Activated gamma-delta T cell (primary cell): Measurements from ENCODE around the gene NDUFS6.

Experiments used
- DNase-seq: peaks from one replicate; lab custom pipeline; 2025; lab: John Stamatoyannopoulos, UW

Gene NDUFS6

DNA sequence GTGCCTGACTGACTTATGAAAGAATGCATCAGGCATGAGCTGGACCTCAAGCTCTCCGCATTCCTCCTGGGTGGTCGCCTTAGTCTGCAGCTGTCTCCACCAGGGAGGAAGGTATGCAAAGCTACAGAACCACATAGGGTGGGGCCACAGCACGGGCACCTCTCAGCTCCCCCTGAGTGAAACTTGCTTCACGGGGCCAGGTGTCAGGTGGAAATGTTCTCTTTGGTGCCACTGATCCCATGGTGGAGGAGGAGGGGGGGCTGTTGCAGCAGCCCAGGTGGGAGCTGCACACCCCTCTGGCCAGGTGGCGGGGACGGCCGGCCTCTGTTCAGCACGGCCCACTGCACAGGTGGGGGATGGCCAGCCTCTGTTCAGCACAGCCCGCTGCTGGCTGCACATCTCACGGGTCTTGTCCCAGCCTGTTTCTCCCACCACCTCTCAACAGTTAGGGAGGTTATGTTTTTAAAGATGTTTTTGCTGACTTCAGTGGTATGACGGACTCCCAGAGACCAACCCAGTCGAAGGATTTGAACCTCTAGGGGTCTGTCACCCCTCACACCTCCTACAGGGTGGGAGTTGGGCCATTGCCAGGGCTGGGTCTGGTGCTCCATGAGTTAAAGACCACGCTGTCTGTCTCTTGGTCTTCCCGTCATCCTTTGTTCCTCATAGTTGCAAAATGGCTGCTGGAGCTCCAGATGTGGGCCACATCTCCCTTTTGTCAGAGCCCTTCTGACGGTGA is 35.9 kb upstream of the NDUFS6 start:
- DNase-seq, result no peak

DNA sequence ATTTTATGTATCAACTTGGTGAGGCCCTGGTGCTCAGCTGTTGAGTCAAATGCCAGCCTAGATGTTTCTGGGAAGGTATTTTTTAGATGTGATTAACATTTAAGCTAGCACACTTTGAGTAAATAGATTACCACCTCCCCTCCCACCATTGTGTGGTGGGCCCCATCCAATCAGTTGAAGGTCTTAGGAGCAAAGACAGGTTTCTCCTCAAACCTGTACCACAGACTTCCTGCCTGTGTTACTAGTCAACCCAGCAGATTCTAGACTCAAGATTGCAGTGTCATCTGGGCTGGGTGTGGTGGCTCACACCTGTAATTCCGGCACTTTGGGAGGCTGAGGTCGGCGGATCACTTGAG is 35.3 kb upstream of the NDUFS6 start:
- DNase-seq, result no peak

DNA sequence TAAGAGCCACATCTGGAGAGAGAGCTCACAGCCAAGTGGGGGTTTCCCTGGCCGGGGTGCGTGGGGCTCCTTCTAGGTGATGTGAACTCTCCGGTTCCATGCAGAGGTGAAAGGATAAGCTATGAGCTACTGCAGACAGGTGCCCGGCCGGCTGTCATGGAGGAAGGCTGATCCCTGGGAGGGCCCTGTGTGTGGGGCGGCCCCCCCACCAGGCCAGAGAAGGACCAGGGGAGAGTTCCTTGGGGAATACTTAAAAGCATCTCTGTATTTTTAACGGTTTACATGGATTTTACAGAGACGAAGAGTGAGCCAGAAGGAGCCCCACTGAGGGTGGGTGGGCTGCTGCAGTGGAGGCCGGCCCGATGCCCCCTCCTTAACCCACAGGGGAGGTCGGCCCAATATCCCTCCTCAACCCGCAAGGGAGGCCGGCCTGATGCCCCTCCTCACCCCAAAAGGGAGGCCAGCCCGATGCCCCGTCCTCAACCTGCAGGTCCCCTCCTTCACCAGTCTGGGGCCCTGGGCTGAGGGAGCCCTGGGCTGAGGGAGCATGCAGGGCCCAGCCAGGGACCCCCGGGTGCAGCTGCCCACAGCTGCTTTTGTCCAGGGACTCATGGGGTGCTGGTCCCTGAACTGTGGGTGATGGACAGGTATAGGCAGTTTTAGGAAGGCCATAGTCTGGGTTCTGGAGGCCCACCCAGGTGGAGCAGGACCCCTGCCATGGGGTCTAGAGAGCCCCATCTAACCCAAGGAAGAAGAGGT is 33.5 kb upstream of the NDUFS6 start:
- DNase-seq, result no peak

DNA sequence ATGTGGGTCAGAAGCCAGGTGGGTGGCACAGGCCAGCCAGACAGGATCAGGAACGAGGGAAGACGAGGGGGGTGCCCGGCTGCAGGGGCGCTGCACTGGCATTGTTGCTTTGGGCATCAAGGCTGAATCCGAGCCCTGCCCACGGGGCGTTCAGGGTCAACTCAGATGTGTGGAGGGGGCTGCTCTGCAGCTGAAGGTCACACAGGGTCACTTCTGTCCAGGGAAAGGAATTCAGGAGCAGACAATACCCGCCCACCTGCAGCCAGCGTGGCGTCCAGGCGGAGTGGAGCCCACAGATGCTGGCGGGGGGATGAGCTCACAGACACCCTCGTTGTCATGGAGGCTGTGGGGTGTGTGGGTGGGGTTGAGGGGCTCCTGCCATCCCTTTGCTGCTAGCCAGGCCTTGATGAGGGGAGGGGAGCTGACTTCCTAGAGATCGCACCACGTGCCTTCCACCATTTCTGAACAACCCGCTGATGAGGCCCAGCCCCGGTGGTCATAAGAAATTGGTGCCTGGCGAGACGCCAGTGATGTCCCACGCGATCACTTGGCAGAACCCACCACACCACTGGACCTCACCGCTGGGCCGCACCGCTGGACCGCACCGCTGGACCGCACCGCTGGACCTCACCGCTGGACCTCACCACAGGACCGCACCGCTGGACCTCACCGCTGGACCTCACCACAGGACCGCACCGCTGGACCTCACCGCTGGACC is 32.8 kb upstream of the NDUFS6 start:
- DNase-seq, result no peak

DNA sequence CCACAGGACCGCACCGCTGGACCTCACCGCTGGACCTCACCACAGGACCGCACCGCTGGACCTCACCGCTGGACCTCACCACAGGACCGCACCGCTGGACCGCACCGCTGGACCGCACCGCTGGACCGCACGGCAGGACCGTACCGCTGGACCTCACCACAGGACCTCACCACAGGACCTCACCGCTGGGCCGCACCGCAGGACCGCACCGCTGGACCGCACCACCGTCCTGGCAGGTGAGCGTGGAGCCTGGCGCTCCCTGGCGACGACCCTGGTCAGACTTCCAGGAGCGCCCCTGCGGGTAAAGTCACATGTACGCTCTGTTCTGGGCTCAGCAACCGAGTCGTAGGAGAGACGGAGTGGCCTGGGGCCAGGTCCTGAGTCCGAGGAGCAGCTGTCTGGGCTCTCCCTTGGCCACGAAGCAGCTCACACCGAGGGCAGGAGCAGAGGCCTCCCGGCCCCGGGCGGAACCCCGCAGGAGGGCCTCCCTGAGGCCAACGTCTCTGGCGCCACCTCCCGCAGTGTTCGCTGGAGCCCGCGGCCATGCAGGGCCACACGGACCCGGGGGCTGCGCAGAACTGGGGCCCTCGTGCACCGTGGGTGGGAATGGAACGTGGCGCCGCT is 32.1 kb upstream of the NDUFS6 start:
- no peak for DNase-seq

DNA sequence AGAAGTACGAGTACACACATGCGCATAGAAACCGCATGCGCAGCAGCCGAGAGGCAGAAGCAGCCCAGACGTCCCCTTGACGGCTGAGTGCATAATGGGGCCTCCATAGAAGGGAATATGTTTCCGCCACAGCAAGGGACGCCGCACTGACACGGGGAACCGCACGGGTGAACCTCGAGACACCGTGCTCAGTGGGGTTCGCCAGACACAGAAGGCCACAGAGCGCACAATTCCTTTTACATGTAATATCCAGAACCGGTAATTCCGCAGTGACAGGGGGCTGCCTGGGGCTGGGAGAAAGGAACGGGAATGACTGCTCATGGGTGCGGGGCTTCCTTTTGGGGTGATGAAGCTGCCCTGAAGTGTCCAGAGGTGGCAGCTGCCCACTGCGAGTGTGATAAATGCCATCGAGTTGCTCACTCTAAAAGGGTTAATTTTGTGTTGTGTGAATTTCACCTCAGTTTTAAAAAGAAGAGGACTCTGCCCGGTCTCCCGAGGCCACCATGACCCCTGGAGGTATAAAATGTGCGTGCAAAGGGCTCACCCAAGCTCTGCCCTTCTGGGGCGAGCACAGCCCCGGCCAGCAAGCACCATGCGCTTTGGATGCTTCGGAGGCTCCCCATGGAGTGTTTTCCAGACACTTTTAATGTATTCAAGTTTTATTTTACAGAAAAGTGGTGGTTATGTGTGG is 31.3 kb upstream of the NDUFS6 start:
- DNase-seq, result no peak

DNA sequence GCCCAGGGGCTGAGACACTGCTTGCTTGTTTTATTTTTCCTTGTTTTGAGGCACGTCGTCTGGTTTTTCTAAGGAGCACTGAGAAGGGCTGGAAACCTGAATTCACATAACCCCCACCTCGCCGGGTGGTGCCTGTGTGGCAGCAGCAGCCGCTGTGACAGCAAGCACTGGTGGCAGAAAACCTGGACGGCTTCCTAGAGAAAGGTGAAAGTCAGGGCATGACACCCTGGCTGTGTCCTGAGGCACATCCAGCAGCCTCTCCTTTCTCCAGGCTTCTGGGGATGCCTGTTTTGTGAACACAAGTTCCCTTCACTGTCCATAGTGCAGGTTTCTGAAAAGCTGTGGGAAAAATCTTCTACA is 30.8 kb upstream of the NDUFS6 start:
- no peak for DNase-seq

DNA sequence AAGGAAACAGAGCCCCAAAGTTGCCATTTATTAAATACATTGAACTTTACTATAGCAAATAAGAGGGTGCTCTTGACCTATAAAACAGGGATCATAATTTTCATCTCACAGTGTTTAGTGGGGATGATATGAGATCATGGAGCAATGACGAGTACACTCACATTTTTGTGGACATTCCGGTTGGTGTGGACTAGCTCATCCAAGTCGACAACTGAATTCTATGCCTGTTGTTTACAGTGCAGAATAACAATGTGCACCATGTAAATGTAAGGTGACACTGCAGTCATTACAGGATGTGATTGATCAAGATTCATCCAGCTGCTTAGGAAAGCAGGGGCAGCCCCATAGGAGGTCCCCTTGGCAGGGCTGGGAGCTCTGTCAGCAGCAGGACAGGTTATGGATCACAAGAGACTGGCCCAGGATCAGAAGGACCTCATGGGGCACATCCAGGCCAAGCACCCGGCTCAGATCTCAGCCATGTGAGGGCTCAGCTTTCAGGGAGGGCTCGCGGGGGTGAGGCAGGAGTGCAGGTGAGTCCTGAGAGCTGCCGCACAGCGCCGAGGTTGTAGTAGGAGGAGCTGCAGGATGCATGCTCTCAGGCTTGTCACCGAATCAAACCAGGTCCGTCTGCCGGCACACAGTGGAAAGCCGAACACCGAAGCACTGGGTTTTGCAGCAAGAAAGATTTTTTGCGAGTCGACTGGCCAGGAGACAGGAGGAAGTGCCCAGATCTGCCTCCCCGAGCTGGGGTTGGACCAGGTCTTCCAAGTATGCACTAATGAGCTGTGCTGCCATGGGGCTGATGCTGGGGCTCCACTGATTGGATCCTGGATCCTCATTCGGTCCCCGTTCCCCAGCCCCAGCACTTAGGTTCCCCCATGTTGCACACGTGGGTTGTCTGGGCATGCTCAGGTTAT is 29.8 kb upstream of the NDUFS6 start:
- no peak for DNase-seq

DNA sequence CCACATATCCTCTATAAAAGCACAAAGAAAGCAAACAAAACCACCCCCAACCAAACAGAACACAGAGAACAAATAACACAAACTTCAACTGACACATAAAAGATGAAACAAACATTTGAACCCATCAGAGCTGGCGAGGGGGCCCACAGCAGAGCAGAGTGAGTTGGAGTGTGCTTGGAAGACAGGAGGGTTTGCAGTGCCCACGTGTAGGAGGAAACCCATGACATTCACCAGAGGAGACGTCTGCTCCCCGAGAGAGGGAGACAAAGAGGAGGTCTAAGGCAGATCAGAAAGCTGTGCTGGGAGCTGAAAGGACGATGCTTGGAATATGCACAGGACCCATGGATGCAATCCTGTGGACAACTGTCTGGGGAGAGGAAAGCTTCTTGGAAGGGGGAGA is 28.6 kb upstream of the NDUFS6 start:
- no peak for DNase-seq

DNA sequence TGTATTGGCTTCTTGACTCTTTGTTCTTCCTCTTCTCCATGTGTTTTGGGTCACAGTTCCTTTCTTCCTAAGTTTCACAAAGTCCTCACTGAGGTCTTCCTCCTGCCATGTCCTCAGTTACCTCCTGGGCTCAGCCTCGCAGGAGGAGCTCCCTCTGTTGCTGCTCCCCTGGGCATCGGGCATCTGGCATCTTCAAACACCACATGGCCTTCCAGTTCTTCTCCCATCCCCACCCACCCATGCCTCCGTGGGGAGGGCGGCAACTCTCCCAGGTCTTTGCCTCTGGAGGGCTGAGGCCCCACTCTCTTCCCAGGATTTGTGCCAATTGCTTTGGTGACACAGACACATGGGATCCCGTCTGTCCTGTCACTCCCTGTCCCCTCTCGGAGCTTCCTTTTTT is 24.4 kb upstream of the NDUFS6 start:
- DNase-seq, result no peak

DNA sequence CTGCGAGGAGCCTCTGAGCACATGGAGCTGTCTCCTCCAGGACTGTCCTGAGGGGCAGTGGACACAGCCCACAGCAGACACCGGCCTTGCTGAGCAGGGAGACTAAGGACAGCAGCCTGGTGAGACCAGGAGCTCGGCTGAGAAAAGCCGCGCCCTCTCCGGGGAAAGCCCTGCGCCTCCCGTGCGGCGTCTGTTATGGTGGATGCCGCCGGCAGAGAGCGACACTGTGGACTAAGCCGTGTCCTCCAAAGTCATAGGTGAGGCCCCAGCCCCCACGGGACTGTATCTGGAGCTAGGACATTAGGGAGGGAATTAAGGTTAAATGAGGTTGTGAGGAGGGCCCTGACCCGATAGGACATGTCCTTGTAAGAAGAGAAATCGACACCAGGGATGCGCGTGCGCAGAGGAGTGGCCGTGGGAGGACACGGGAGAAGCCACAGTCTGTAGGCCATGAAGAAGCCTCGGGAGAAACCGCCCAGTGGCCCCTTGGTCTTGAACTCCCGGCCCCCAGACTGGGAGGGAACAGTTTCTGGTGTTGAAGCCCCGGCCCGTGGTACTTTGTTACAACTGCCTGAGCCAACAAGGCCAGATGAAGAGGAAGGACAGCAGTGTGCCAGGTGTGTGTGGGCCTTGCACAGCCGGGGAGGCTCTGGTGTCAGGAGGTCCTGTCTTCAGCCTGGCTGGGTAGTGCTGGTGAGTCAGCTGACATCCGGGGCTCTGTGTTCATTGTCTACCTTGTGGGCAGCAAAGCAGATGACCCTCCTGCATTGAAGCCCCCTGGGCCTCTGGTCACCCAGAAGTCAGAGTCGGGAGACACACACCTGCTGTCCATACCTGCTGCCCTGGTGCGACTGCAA is 23.7 kb upstream of the NDUFS6 start:
- no peak for DNase-seq

DNA sequence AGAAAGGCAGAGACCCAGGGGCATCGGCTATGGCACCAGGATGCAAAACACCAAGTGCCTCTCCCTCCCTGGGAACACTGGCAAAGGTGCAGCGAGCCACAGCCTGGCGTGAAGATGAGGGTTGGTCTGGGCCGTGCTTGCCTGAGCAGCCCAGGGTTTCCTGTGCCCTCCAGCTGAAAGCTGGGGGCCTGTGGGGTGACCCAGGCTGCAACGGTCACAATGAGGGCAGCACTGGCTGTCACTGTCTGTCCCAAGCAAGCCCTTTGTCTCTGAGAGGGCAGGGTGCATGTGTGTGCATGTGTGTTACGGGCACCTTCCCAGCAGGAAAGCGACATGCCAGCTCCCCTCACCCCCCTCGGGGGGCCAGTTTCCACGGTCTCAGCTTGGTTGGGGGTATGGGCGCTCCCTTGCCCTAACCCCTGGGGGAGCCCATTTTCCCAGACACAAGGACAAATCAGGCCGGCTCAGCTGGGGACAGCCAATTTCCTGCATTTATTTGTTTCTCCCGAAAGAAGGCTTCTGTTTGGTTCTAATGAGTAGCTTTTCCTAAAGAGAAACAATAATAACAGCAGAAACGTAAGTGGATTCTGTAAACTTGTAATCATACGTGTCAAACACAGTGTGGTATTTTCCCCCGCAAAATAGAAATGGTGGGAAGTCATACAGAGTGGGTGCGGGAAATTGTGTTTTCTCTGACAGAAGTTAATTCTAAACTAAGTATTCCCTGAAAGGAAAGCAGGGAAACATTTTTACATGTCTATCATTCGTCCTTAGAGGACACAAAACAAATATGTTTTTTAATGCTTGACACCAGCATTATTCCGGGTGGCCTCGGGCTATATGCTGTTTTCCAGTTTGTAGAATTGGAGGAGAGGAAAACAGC is 22.8 kb upstream of the NDUFS6 start:
- no peak for DNase-seq

DNA sequence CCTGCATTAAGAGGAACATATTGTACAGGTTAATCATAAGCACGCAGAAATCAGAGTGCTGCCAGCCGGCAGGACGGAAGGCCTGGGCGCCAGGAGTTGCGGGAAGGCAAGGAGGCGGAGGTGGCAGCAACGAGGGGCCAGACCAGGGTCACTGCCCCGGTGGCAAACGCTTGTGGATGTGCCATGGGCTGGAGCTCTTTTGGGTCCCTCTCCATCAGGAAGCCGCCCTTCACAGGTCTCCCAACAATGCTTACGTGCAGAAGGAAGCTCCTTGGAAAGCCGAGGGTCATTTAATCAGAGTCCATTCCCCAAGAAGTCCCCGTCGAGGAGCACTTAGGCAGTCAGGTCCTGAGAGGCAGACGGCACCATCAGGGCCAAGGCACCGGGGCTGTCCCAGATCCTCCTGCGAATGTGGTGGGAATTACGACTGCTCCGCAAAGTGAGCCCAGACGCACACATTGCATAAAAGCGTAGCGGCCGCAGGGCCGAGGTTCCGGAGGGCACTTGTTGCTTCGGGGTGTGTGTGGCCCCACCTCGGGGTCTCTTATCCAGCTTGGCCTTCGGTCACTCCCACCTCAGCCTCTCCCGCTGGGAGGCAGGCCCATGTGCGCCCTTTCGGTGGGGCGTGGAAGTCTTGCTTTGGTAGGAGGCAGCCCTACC is 22.1 kb upstream of the NDUFS6 start:
- no peak for DNase-seq

DNA sequence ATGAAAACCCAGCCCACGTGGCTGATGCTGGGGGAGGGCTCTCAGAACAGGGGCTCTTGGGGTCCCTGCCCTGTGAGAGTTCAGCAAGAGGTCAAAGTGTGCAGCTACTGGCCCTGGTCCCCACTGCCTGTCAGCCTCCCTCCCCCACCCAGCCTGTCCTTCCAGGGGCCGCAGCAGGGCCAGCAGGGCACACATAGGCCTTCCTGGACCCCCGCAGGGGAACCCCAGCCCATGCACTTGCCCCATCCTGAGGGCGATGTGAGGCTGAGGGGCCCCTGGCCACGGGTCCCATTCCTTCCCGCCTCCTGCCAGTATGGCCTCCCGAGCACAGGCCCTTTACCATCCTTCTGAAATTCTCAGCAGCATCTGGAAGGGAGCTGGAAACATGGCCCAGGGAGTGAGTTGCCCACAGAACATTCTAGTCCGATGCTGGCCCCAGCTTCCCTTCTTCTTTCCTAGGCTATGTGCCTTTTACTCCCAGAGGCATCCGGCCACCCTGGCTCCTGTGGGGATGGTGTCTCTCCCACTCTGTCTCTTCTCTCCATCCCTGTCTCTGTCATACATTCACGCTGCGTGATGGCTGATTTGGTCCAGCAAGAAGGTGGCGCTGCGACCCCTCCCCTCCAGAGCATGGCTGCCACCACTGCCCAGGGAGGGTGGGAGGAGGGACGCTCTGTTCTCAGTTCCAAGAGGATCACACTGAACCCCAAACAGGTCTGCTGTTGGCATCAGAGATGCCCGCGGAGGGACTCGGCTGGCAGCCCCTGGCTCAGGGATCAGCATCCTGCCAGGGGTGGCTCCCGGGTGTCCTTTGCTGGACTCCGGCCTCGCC is 21.2 kb upstream of the NDUFS6 start:
- no peak for DNase-seq

DNA sequence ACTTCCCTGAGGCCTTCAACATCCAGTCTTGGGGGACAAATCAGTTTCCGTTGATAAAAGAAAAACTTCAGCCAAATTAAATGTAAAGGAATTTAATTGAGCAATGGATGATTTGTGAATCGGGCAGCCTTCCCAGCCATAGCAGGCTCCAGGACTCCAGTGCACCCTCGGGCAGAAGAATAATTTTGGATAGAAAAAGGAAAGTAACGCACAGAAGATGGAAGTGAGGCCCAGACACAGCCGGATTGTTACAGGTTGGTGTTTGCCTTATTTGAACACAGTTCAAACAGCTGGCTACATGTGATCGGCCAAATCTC is 20.6 kb upstream of the NDUFS6 start:
- no peak for DNase-seq

DNA sequence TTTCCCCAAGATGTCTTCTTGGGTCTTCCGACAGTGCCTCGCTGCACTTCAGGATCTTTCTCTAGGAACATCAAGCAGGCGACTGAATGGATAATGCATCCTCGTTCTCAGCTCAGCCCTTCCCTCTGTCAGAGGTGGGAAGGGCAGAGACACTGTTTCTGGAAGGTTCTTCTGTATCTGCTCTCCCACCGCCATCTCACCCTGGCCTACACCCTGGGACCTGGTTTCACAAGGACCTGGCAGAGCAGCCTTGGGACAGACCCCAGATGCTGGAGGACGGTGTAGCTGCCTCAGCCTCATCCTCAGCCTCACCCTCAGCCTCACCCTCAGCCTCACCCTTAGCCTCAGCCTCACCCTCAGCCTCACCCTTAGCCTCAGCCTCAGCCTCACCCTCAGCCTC is 20.1 kb upstream of the NDUFS6 start:
- DNase-seq, result no peak

DNA sequence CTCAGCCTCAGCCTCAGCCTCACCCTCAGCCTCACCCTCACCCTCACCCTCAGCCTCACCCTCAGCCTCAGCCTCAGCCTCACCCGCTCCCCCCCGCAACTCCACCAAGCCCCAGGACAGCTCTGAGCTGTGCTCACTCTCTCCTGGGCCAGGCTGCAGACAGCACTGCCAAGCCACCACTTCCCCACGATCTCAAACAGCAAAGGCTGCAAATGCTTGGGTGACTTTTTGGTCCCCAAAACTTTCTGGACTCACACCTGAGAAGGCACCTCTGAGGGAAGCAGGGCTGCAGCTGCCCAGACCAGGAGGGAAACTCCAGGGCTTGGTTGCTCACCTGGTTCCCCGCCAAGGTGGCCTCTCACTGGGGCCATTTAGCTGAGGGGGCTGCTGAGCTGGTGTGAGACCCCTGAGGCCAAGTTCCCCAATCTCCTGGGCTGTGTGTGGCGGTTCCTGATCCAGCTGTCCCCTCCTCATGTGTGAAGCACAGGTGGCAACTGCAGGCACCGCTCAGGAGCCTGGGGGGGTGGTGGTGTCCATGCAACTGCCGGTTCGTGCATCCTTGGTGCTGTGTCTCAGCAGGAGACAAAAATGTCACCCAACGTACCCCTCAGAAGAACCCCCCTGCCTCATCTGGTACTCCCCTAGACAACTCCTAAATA is 19.4 kb upstream of the NDUFS6 start:
- DNase-seq, result no peak
